ENCODE measurements around the gene C5.

C5 gene

GRCh38 chr9:120925535-120926396, 124.3 kb downstream of the C5 start:
- no peak for DNase-seq (ENCODE audit: low read depth, low spot score)

DNA sequence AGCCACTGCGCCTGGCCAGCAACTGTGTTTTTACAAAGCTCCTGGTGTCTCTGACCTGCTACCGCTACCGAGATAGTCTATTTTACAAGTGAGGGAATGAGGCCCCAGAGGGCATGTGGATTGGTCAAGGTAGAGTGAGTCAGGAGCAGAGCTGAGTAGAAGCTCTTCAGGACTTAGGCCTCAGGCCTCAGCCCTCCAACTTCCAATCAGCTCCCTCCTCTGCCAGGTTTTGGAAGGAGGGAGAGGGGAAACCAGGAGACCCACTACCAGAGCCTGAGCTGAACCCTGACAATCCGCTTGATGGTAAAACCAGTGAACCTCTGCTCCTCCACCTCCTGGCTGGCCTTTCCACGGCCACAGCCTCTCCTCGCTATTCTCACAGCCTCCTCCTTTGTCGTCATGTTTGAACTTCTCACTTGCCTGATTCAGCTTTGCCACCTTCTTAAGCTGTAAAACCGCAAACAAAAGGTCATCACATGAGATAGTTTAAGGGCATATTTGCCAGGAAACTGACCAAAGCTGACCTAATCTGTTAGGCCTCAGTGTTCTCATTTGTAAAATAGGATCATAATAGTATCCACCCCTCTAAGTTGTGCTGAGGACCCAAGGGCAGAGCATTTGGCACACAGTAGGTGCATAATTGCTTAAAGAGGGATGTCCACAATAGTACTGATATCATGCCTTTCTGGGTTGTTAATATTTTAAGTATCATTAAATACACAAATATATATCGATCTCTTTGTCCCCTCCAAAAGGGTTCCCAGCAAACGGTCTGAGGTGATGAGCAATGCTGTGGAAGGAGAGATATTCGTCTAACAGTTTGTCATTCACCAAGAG, 125.2 kb downstream of the C5 start:
- DNase-seq (ENCODE audit: low read depth, low spot score), result no peak

- no peak for DNase-seq (ENCODE audit: low read depth, low spot score)
These were observed 126.3 kb downstream of the C5 start for GRCh38 chr9:120923620-120924328.

GRCh38 chr9:120922404-120923195, 127.5 kb downstream of the C5 start:
- no peak for DNase-seq (ENCODE audit: low read depth, low spot score)

GRCh38 chr9:120921661-120922181, 128.4 kb downstream of the C5 start:
- DNase-seq (ENCODE audit: low read depth, low spot score), result no peak

GRCh38 chr9:120920806-120921178, 129.3 kb downstream of the C5 start:
- no peak for DNase-seq (ENCODE audit: low read depth, low spot score)

DNA sequence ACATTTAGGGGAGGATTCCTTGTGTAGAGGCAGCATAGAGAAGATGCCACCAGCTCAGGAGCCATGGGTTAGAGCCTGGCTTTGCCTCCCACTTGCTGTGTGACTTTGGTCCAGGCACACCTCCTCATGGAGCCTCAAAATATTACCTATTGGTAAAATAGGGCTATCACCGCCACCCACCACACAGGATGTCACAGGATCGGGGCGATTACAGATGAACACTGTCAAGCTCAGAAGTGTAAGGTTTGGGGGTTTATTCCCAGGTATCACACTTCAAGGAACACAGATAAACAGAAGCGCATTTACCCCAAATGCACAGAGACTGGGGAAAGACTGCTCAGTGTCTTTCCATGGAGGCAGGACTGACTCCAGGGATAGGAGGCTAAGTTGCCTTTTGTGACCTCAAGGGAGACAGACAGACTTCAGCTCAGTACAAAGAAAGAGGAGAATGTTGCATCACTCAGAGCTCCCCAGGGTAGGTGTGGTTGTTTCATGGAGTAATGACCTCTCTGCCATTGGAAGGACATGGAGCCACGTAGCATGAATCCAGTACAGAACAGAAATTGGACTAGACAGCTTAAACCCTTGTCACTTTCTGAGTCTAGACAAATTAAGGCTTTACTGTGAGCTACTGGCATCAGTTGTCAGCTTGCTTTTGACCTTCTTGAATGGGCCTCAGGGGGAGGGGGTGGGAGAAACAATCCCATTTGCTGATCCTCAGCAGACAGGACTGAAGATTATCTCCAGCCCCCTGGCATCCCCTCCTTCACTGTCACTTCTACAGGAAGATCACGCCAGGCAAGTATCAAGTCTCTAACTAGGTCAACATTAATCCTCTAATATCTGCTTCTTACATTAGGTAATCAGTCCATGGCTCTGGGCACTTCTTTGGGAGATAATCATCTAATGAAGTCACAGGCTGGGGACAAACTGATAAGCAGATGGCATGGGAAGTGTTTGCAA, 130.0 kb downstream of the C5 start:
- DNase-seq (ENCODE audit: low read depth, low spot score), result no peak

- DNase-seq (ENCODE audit: low read depth, low spot score), result no peak
These were observed 130.9 kb downstream of the C5 start for GRCh38 chr9:120918931-120919842.

DNA sequence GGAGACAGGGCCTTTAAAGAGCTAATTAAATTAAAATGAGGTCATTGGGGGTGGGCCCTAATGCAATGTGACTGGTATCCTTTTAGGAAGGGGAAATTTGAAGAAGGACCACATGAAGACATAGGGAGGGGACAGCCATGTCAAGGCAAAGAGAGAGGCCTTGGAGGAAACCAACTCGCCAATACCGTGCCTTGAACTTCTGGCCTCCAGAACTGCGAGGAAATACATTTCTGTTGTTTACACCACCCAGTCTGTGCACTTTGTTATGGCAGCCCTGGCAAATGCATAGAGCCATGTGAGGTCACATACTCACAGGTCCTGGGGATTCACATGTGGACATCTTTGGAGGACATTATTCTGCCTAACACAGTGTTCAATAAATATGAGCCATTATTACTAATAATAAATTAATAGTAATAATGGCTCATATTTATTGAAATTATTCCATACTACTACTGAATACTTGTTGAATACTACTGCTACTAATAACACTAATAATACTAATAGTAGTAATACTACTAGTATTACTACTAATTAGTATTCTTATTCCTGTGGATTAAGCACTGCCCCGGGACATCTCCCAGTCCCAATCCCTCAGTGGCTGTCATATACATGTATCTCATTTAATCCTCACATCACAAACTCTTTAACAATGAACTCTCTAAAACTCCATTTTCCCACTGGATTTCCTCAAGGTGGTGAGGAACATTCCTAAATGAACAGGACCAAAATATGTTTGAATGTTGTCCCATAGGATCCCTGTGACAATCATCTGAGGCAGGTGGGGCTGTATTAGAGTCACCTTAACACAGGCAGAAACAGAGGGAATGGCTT, 131.9 kb downstream of the C5 start:
- no peak for DNase-seq (ENCODE audit: low read depth, low spot score)

GRCh38 chr9:120916991-120917880, 132.8 kb downstream of the C5 start:
- no peak for DNase-seq (ENCODE audit: low read depth, low spot score)

DNA sequence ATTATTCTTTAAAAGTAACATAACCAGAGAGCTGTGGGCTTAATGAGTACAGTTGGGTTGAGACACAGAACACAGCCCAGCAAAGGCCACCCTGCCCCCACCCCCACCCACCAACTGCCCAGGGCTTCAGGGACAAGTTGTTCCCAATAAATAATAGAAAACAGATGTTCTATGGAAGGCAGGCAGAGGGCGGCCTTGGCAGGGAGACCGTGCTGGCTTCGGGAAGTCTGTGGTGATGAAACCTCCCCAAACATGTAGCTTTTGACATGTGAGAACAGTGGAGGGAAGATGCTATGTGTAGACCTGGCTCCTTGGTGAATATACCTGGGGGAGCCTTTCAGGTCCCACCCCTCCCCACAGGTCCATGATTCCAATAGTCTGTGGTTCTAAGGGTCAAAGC, 133.5 kb downstream of the C5 start:
- peak; percentile 49 for DNase-seq (ENCODE audit: low read depth, low spot score)

DNA sequence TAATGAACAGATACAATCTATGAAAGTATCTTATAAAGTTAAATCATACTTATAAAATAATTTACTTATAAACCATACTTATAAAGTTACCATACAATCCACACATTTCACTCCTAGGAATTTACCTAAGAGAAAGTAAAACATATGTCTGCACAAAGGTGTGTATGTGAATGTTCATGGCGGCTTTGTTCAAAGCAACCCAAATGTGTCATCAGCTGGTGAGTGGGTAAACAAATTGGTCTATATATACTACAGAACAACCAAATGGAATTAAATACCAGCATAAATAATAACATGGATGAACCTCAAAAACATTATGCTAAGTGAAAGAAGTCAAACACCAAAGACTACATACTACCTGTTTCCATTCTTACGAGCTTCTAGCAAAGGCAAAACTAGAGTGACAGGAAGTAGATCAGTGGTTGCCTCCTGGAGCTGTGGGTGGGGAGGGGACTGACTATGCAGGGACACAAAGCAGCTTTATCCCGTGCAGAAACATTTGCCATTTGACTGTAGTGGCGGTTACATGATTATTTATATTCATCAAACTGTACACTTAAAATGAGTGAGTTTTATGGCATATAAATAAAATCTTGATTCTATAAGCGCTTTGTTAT, 134.1 kb downstream of the C5 start:
- no peak for DNase-seq (ENCODE audit: low read depth, low spot score)

DNA sequence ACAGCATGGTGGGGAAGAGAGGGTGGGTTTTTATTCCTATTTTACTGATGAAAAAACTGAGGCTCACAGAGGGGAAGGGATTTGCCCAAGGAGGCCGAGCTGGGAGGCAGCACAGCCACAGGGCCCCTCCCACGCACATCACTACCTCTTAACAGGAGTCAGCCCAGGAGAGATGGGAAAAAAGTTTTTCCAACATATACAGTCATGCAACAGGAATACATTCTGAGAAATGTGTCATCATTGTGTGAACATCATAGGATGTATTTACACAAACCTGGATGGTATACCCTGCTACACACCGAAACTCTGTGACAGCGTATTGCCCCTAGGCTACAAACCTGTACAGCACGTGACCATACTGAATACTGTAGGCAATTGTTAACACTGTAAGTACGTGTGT, 135.1 kb downstream of the C5 start:
- no peak for DNase-seq (ENCODE audit: low read depth, low spot score)

DNA sequence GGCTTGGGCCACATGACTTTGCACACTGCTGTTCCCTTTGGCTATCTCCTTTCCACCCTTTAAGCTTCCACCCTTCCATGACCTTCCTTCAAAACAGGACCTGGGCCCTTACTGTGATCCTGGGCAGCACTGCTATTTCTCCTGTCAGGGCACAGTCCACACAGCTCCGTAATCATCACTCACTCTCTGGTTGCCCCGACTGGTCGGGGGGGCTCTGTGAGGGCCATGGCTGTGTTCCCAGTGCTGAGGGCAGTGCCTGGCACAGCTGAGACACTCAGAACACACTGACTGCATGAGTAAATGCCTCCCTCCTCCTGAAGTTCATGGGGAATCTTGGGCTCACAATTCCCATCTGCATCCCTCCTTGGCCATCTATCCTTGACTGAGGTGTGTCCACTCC, 135.7 kb downstream of the C5 start:
- DNase-seq (ENCODE audit: low read depth, low spot score), result no peak

- DNase-seq (ENCODE audit: low read depth, low spot score), result no peak
These were observed 136.3 kb downstream of the C5 start for GRCh38 chr9:120913647-120914264.

All from brain pericyte (primary cell).